ENCODE results near the gene MYBPHL. TPM values are rescaled to one million over a fixed set of nuclear protein-coding genes. Genes with fewer than 3 reads are reported as not detected.

Gene MYBPHL
- total and polyA plus RNA-seq, 2 of the 13 experiments (the other 11 are each of a cell fraction or from before 2014, with no cell fraction given) = 3.7 to 3.8 TPM

GRCh38 chr1:109299558-109300343 is 7.1 kb downstream of the MYBPHL start (continued):
- TF ChIP-seq GPBP1L1 (CRISPR knock-in tag; IDR thresholded peaks at IDR 0.05) (no peak), KLF13 (CRISPR knock-in tag; IDR thresholded peaks at IDR 0.05) (no peak), ZNF598 (CRISPR knock-in tag; IDR thresholded peaks at IDR 0.05; ENCODE audit: borderline replicate concordance) (no peak), ISX (CRISPR knock-in tag; conservative IDR thresholded peaks at IDR 0.05) (no peak), HOXA7 (CRISPR knock-in tag; IDR thresholded peaks at IDR 0.05) (no peak), RFX1 (IDR thresholded peaks at IDR 0.05) (no peak), ATF4 (CRISPR knock-in tag; IDR thresholded peaks at IDR 0.05) (no peak), RBAK (CRISPR knock-in tag; IDR thresholded peaks at IDR 0.05) (no peak), THAP7 (CRISPR knock-in tag; IDR thresholded peaks at IDR 0.05) (0 out of 2 replicates have a peak, but pooled peaks have one; percentile 28), RXRA (CRISPR knock-in tag; IDR thresholded peaks at IDR 0.05) (no peak), ZFP36 (IDR thresholded peaks at IDR 0.05; ENCODE audit: borderline replicate concordance, low read depth, low read length, partially characterized antibody) (no peak), KAT7 (CRISPR knock-in tag; IDR thresholded peaks at IDR 0.05; ENCODE audit: borderline replicate concordance) (0 out of 2 replicates have a peak, but pooled peaks have one; percentile 5), ZNF142 (CRISPR knock-in tag; IDR thresholded peaks at IDR 0.05) (no peak), ZNF569 (CRISPR knock-in tag; IDR thresholded peaks at IDR 0.05; ENCODE audit: borderline replicate concordance) (no peak), BRF2 (CRISPR knock-in tag; IDR thresholded peaks at IDR 0.05) (no peak), CBX2 (IDR thresholded peaks at IDR 0.05; ENCODE audit: low read depth, low read length) (no peak), CBX2 (CRISPR knock-in tag; IDR thresholded peaks at IDR 0.05; ENCODE audit: low read depth) (no peak), ZNF773 (CRISPR knock-in tag; IDR thresholded peaks at IDR 0.05; ENCODE audit: borderline replicate concordance) (no peak)
